Gastrocnemius medialis (tissue), 4 donors: Measurements from ENCODE around the gene ZBTB20.

ENCODE experiments used
- POLR2A ChIP-seq, 2 donors: fragments of 450-650 bp; IDR thresholded peaks; one replicate each; pipeline ENCODE4 v1.6.1; 2017; ENCODE audit warnings: antibody characterized with exemption in 2 of 2, mild to moderate bottlenecking in 2 of 2, moderate library complexity in 2 of 2
- TF ChIP-seq, protein P1 (sequence below), 5 experiments: fragments of 450-650 bp in 3 of 5; fragments of 200-600 bp in 2 of 5; sonication (generic) in 2 of 5; IDR thresholded peaks in 4 of 5; conservative IDR thresholded peaks in 1 of 5; 1 replicate in 4 of 5; 2 replicates in 1 of 5; pipeline ENCODE4 v1.5.1; 2016 to 2019; ENCODE audit warnings: antibody characterized with exemption in 5 of 5, mild to moderate bottlenecking in 3 of 5, moderate library complexity in 3 of 5

DNA sequence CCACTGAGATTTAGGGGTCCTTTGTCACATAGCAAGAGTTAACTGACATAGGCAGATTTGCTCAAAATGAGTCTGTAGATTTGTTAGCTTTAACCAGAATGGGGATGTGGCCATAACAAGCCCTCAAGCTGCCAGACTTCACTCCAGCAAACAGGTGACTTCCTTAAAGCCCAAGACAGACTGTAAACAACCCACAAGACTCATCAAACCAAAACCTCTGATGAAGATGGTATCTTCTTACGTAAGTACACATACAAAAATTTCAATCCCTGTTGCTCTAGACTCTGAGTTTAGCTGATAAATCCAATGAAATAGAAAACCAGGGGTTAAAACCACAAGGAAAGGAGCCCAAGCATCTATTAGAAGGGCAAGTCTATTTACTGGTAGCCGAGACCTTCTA is 18.2 kb upstream of the ZBTB20 start:
- TF ChIP-seq, protein P1, sequence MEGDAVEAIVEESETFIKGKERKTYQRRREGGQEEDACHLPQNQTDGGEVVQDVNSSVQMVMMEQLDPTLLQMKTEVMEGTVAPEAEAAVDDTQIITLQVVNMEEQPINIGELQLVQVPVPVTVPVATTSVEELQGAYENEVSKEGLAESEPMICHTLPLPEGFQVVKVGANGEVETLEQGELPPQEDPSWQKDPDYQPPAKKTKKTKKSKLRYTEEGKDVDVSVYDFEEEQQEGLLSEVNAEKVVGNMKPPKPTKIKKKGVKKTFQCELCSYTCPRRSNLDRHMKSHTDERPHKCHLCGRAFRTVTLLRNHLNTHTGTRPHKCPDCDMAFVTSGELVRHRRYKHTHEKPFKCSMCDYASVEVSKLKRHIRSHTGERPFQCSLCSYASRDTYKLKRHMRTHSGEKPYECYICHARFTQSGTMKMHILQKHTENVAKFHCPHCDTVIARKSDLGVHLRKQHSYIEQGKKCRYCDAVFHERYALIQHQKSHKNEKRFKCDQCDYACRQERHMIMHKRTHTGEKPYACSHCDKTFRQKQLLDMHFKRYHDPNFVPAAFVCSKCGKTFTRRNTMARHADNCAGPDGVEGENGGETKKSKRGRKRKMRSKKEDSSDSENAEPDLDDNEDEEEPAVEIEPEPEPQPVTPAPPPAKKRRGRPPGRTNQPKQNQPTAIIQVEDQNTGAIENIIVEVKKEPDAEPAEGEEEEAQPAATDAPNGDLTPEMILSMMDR (IDR thresholded peaks at IDR 0.05 in 4 of 5, conservative IDR thresholded peaks at IDR 0.05 in 1 of 5), result no peak
- TF ChIP-seq POLR2A (IDR thresholded peaks at IDR 0.05), result no peak
